ENCODE data around the gene CDK6. TPM values are rescaled to one million over a fixed set of nuclear protein-coding genes. Genes with fewer than 3 reads are reported as not detected.

Gene CDK6
- total and polyA plus RNA-seq, 4 donors, result 3.3 to 35.0 (median 12.0) TPM

GRCh38 chr7:92661651-92662050 lies 174.7 kb downstream of the CDK6 start (continued):
- TF ChIP-seq ZBTB33 (IDR thresholded peaks at IDR 0.05) (no peak), TAF1 (conservative IDR thresholded peaks at IDR 0.05) (no peak), FOXA2 (IDR thresholded peaks at IDR 0.05) (no peak), ATF3 (IDR thresholded peaks at IDR 0.05) (no peak), RXRA (IDR thresholded peaks at IDR 0.05) (no peak), MAX (IDR thresholded peaks at IDR 0.05) (no peak), NR2F2 (IDR thresholded peaks at IDR 0.05) (no peak)

- peaks cover 0 to 4% (median 0%) of the 10 kb centered on the region in 4 donors for H3K36me3 ChIP-seq (ENCODE audit: control insufficient read depth in 4 of 4, insufficient read depth in 3 of 4, low read depth in 1 of 4, low read length in 3 of 4)
- TF ChIP-seq HNF4A (conservative IDR thresholded peaks at IDR 0.05) (no peak), FOXA1 (IDR thresholded peaks at IDR 0.05) (no peak), ZBTB33 (IDR thresholded peaks at IDR 0.05) (no peak), CTCF (IDR thresholded peaks at IDR 0.05; ENCODE audit: low read depth, low read length, missing input control) (no peak), MAX (IDR thresholded peaks at IDR 0.05) (no peak), TAF1 (conservative IDR thresholded peaks at IDR 0.05) (no peak), EGR1 (IDR thresholded peaks at IDR 0.05; ENCODE audit: low read depth in 2 of 2) (no peak), GABPA (IDR thresholded peaks at IDR 0.05 in 1 of 2, conservative IDR thresholded peaks at IDR 0.05 in 1 of 2) (no peak), HNF4G (IDR thresholded peaks at IDR 0.05) (no peak), NR2F2 (IDR thresholded peaks at IDR 0.05) (no peak), YY1 (IDR thresholded peaks at IDR 0.05) (no peak), JUND (IDR thresholded peaks at IDR 0.05) (no peak), RAD21 (IDR thresholded peaks at IDR 0.05) (no peak), SP1 (IDR thresholded peaks at IDR 0.05) (no peak), RXRA (IDR thresholded peaks at IDR 0.05) (no peak), FOXA2 (IDR thresholded peaks at IDR 0.05) (no peak), ATF3 (IDR thresholded peaks at IDR 0.05) (no peak), REST (IDR thresholded peaks at IDR 0.05) (no peak)
- H3K9me3 ChIP-seq (ENCODE audit: control insufficient read depth in 4 of 4, low read length in 3 of 4), result no peaks in the 10 kb centered on the region
- no peaks in the 10 kb centered on the region for H3K27me3 ChIP-seq (ENCODE audit: control insufficient read depth in 4 of 4, insufficient read depth in 4 of 4, low read length in 3 of 4)
- H3K9ac ChIP-seq (ENCODE audit: low read depth in 1 of 2, low read length in 2 of 2), result no peak overlapping the region
- WGBS, result 98% methylated on average over 4 of the region's 4 CpGs
- no peak for DNase-seq (ENCODE audit: low spot score)
- no peak overlapping the region for H3K4me3 ChIP-seq (ENCODE audit: low read depth in 1 of 3, low read length in 3 of 3)
- peaks cover 0 to 14% (median 7%) of the 10 kb centered on the region in 4 donors for H3K4me1 ChIP-seq (ENCODE audit: control insufficient read depth in 4 of 4, insufficient read depth in 4 of 4, low read length in 3 of 4)
- no peak overlapping the region for H3K27ac ChIP-seq (ENCODE audit: low read depth in 1 of 2, low read length in 2 of 2)
These were observed 177.7 kb downstream of the CDK6 start for GRCh38 chr7:92658671-92659070.

All from liver (tissue), 9 donors.